ENCODE results near the gene RYR3.

Gene RYR3

DNA sequence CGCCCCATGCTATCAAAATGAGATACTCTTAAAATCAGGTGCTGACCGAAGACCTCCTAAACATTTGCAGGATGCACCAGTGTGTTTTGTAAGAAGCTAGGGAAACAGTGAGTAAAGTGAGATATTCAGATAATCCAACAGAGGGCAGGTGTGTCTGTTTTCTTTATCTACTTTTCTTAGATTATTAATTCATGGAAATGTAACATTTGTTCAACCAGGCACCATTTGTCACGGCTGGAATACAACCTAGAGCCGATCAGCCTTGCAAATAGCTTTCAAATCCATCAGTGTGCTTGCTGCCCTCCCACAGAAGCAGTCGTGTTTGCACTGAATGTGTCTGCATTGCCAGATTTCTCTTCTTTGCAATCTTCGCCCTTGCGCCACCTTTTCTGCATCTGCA is 455.6 kb downstream of the RYR3 start:
- TF ChIP-seq SNAI2 (CRISPR knock-in tag; IDR thresholded peaks at IDR 0.05) (no peak), ZC3H10 (CRISPR knock-in tag; IDR thresholded peaks at IDR 0.05) (no peak), ZFP30 (CRISPR knock-in tag; IDR thresholded peaks at IDR 0.05) (no peak)
- ATAC-seq = 0 out of 3 replicates have a peak, but pooled peaks have one; percentile 35

DNA sequence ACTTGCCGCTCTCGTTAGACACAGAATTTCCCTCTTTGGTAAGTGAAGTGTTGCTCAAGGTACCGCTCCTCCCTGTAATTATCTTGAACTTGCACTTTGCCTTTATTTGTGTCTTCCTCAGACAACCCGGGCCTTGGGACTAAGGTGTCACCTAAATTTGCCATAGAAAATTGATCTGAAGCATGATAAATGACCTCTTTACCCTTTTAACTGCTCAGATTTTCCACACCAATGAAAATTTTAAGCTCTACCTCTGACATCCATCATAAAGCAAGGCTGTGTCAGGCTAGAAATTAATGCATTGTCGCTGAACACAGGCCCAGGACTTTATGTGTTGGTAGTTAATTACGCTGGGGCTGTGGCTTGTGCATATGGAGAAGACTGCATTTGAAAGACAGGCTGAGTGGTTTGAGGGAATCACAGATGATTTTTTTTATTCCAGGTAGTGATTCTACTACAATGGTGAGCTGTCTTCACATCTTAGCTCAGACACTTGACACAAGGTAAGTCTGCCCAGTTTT is 458.0 kb downstream of the RYR3 start:
- TF ChIP-seq, protein P1, sequence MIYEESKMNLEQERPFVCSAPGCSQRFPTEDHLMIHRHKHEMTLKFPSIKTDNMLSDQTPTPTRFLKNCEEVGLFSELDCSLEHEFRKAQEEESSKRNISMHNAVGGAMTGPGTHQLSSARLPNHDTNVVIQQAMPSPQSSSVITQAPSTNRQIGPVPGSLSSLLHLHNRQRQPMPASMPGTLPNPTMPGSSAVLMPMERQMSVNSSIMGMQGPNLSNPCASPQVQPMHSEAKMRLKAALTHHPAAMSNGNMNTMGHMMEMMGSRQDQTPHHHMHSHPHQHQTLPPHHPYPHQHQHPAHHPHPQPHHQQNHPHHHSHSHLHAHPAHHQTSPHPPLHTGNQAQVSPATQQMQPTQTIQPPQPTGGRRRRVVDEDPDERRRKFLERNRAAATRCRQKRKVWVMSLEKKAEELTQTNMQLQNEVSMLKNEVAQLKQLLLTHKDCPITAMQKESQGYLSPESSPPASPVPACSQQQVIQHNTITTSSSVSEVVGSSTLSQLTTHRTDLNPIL (CRISPR knock-in tag; IDR thresholded peaks at IDR 0.05; ENCODE audit: low read depth) = no peak
- TF ChIP-seq ZFP3 (CRISPR knock-in tag; IDR thresholded peaks at IDR 0.05) (no peak), GLIS3 (CRISPR knock-in tag; IDR thresholded peaks at IDR 0.05) (no peak), ZC3H10 (CRISPR knock-in tag; IDR thresholded peaks at IDR 0.05) (no peak), SNAI2 (CRISPR knock-in tag; IDR thresholded peaks at IDR 0.05) (no peak)
- TF ChIP-seq, protein P2, sequence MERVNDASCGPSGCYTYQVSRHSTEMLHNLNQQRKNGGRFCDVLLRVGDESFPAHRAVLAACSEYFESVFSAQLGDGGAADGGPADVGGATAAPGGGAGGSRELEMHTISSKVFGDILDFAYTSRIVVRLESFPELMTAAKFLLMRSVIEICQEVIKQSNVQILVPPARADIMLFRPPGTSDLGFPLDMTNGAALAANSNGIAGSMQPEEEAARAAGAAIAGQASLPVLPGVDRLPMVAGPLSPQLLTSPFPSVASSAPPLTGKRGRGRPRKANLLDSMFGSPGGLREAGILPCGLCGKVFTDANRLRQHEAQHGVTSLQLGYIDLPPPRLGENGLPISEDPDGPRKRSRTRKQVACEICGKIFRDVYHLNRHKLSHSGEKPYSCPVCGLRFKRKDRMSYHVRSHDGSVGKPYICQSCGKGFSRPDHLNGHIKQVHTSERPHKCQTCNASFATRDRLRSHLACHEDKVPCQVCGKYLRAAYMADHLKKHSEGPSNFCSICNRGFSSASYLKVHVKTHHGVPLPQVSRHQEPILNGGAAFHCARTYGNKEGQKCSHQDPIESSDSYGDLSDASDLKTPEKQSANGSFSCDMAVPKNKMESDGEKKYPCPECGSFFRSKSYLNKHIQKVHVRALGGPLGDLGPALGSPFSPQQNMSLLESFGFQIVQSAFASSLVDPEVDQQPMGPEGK (CRISPR knock-in tag; IDR thresholded peaks at IDR 0.05; ENCODE audit: borderline replicate concordance) = no peak
- TF ChIP-seq, protein P3, sequence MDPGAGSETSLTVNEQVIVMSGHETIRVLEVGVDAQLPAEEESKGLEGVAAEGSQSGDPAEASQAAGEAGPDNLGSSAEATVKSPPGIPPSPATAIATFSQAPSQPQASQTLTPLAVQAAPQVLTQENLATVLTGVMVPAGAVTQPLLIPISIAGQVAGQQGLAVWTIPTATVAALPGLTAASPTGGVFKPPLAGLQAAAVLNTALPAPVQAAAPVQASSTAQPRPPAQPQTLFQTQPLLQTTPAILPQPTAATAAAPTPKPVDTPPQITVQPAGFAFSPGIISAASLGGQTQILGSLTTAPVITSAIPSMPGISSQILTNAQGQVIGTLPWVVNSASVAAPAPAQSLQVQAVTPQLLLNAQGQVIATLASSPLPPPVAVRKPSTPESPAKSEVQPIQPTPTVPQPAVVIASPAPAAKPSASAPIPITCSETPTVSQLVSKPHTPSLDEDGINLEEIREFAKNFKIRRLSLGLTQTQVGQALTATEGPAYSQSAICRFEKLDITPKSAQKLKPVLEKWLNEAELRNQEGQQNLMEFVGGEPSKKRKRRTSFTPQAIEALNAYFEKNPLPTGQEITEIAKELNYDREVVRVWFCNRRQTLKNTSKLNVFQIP (CRISPR knock-in tag; IDR thresholded peaks at IDR 0.05; ENCODE audit: borderline replicate concordance, low read depth) = no peak
- TF ChIP-seq, protein P4, sequence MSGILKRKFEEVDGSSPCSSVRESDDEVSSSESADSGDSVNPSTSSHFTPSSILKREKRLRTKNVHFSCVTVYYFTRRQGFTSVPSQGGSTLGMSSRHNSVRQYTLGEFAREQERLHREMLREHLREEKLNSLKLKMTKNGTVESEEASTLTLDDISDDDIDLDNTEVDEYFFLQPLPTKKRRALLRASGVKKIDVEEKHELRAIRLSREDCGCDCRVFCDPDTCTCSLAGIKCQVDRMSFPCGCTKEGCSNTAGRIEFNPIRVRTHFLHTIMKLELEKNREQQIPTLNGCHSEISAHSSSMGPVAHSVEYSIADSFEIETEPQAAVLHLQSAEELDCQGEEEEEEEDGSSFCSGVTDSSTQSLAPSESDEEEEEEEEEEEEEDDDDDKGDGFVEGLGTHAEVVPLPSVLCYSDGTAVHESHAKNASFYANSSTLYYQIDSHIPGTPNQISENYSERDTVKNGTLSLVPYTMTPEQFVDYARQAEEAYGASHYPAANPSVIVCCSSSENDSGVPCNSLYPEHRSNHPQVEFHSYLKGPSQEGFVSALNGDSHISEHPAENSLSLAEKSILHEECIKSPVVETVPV (CRISPR knock-in tag; IDR thresholded peaks at IDR 0.05) = no peak
- ATAC-seq = no peak

DNA sequence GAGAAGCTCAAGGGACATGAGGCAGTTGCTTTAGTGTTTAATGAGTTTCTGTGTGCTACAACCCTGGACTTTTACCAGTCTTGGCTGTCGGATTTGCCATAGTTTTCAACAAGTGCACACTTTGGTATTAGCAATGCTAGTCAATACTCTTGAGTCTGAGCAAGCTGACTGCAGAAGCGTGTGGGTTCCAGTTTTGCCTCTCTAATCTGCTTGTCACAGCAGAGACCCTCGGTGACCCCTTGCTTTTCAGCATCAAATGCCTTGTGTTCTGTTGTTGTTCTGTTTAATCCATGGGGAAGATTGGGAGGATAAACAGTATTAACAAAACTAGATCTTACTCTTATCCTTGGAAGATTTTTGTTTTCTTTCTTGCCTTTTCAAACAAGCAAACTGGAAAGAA is 463.2 kb downstream of the RYR3 start:
- no peak for TF ChIP-seq TOX (CRISPR knock-in tag; IDR thresholded peaks at IDR 0.05; ENCODE audit: borderline replicate concordance)
- no peak for TF ChIP-seq OSR1 (CRISPR knock-in tag; IDR thresholded peaks at IDR 0.05)
- TF ChIP-seq TCF4 (CRISPR knock-in tag; IDR thresholded peaks at IDR 0.05; ENCODE audit: borderline replicate concordance) = no peak
- TF ChIP-seq CSDC2 (CRISPR knock-in tag; IDR thresholded peaks at IDR 0.05) = no peak
- ATAC-seq = no peak

DNA sequence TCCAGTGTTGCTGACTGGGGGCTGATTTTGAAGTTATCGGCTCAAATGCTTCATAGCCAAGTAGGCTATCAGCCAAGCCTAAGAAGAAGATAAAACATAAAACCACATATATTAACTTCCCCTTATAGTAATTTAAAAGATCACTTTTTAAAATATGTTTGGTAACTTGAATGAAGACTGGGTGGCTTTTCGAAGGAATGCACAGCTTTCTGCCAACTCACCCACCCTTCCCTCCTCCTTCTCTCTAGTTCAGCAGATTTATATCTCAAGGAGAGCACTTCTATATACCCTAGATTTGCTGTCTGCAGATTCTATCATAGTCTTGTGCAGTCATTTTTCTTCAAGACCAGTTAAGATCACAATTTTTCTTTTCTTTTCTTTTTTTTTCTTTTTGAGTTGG is 468.1 kb downstream of the RYR3 start:
- ATAC-seq = peak; percentile 52; the same call in 2 of the 3 replicates
- TF ChIP-seq ZNF8 (CRISPR knock-in tag; IDR thresholded peaks at IDR 0.05) = no peak
- TF ChIP-seq, protein P3 (CRISPR knock-in tag; IDR thresholded peaks at IDR 0.05; ENCODE audit: borderline replicate concordance, low read depth) = no peak
- no peak for TF ChIP-seq ISL1 (CRISPR knock-in tag; IDR thresholded peaks at IDR 0.05)
- TF ChIP-seq ARNTL (CRISPR knock-in tag; IDR thresholded peaks at IDR 0.05; ENCODE audit: borderline replicate concordance, low read depth) = no peak
- TF ChIP-seq, protein P5, sequence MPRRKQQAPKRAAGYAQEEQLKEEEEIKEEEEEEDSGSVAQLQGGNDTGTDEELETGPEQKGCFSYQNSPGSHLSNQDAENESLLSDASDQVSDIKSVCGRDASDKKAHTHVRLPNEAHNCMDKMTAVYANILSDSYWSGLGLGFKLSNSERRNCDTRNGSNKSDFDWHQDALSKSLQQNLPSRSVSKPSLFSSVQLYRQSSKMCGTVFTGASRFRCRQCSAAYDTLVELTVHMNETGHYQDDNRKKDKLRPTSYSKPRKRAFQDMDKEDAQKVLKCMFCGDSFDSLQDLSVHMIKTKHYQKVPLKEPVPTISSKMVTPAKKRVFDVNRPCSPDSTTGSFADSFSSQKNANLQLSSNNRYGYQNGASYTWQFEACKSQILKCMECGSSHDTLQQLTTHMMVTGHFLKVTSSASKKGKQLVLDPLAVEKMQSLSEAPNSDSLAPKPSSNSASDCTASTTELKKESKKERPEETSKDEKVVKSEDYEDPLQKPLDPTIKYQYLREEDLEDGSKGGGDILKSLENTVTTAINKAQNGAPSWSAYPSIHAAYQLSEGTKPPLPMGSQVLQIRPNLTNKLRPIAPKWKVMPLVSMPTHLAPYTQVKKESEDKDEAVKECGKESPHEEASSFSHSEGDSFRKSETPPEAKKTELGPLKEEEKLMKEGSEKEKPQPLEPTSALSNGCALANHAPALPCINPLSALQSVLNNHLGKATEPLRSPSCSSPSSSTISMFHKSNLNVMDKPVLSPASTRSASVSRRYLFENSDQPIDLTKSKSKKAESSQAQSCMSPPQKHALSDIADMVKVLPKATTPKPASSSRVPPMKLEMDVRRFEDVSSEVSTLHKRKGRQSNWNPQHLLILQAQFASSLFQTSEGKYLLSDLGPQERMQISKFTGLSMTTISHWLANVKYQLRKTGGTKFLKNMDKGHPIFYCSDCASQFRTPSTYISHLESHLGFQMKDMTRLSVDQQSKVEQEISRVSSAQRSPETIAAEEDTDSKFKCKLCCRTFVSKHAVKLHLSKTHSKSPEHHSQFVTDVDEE (CRISPR knock-in tag; IDR thresholded peaks at IDR 0.05) = no peak
- no peak for TF ChIP-seq SNAI2 (CRISPR knock-in tag; IDR thresholded peaks at IDR 0.05)
- TF ChIP-seq TCF4 (CRISPR knock-in tag; IDR thresholded peaks at IDR 0.05; ENCODE audit: borderline replicate concordance) = no peak
- TF ChIP-seq GLIS3 (CRISPR knock-in tag; IDR thresholded peaks at IDR 0.05) = no peak
- TF ChIP-seq RARB (CRISPR knock-in tag; IDR thresholded peaks at IDR 0.05) = no peak
- no peak for TF ChIP-seq ZFP30 (CRISPR knock-in tag; IDR thresholded peaks at IDR 0.05)
- no peak for TF ChIP-seq ZFP3 (CRISPR knock-in tag; IDR thresholded peaks at IDR 0.05)
